Measurements from ENCODE around the gene CFAP69.
"Not testable (repeated sequence)": the region's sequence is repeated elsewhere in the genome, so short reads cannot be mapped to it uniquely, and the experiment has no call there.

The CFAP69 gene

DNA sequence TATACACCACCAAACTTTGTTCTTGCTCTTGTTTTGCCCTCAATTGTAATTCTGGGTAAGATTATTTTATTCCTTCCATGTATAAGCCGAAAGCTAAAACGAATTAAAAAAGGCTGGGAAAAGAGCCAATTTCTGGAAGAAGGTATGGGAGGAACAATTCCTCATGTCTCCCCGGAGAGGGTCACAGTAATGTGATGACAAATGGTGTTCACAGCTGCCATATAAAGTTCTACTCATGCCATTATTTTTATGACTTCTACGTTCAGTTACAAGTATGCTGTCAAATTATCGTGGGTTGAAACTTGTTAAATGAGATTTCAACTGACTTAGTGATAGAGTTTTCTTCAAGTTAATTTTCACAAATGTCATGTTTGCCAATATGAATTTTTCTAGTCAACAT, 12.5 kb upstream of the CFAP69 start:
- DNase-seq = no peak

DNA sequence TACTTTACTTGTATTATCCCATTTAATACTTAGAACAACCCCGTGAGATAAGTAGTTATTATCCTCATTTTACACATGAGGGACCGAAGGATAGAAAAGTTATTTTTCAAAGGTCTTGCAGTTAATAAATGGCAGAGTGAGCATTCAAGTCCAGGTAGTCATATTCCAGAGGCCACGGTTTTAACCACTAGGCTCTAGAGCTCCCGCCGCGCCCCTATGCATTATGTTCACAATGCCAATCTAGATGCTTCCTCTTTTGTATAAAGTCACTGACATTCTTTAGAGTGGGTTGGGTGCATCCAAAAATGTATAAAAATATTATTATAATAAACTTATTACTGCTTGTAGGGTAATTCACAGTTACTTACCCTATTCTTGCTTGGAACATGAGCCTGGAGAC, 11.4 kb upstream of the CFAP69 start:
- DNase-seq = no peak

GRCh38 chr7:90236721-90237289, 8.2 kb upstream of the CFAP69 start:
- DNase-seq = no peak

- no peak for DNase-seq
Measured at GRCh38 chr7:90238022-90238421, 7.0 kb upstream of the CFAP69 start.

- DNase-seq = no peak
Measured at GRCh38 chr7:90238583-90238982, 6.4 kb upstream of the CFAP69 start.

DNA sequence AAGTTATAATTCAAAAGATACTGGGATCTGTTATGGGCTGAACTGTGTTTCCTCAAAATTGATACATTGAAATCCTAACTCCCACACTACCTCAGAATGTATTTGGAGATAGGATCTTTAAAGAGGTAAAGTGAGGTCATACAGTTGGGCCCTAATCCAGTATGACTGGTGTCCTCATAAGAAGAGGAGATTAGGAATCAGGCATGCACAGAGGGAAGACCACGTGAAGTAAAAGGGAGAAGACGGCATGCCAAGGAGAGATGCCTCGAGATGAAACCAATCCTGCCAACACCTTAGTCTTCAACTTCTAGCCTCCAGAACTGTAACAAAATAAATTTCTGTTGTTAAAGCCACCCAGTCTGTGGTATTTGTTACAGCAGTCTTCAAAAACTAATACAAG, 5.9 kb upstream of the CFAP69 start:
- no peak for DNase-seq

DNA sequence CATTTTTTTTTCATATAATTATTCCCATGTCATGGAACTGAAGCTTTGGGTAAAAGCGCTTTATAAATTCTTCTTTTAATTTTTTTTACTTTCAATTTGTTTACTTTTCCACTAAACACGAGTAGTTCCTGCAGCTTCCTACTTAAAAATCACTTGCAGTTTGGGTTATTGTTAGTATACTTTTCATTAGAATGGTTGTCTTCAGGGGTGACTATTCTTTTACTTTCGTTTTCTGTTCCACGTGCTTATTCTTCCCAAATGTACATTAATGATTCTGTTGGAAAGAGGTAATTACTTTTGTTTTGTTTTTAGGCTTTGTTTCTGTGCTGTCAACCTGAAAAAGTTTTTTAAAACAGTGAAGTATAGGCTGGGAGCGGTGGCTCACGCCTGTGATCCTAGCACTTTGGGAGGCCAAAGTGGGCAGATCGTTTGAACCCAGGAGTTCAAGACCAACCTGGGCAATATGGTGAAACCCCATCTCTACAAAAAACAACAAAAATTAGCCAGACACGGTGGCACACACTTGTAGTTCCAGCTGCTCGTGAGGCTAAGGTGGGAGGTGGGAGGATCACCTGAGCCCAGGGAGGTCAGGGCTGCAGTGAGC, 5.2 kb upstream of the CFAP69 start:
- DNase-seq = no peak

DNA sequence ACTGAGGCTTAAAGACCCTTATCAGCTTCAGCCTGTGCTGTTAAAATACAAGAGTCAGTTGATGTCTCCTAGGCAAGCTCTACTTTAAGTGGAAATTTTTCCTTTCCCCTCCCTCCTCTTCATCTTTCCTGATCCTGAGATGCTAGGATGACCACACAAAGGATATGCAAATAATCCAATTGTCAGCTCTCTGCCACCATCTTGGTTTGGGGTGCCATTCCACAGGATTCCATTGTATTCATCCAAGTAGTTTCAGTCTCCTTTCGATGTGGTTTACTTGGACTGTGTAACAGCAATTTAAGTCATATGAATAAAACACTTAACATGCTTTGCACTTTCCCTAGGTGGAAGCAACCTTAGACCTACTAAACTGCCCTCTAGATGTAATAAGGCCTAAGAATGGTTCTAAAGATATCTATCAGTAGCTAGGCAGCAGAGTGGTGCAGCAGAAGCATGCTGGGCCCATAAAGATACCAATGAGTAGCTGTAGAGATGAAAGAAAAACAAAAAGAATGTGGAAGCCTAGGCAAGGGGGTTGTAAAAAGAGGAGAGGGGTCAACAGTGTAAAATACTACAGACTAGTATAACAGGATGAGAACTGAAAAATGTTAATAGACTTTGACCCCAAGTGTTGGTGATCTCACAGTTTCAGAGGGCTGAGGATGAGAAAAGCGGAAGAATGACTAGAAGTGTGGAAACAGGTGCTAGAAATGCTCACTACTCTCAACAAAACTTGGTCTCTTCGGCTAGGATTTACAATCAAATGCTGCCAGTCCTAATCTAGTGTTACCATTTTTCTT, 2.4 kb upstream of the CFAP69 start:
- no peak for DNase-seq

DNA sequence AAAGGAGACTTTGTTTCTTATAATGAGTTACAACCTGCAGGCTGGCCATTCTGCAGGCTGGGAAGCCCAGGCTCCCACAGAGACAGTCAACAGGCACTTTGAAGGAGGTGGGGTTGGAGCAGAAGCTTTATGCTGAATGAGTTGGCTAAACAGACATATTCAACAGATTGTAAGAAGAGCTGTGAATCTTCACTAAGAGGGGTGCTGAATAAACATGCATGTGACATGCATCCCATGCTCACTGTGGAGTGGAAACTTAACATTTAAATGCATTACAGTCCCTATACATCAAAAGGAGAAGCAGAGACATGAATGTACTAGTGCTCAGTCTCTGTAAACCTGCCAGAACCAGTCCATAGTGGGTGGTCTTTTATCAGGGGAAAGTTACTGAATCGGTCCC, 1.4 kb upstream of the CFAP69 start:
- DNase-seq = no peak

DNA sequence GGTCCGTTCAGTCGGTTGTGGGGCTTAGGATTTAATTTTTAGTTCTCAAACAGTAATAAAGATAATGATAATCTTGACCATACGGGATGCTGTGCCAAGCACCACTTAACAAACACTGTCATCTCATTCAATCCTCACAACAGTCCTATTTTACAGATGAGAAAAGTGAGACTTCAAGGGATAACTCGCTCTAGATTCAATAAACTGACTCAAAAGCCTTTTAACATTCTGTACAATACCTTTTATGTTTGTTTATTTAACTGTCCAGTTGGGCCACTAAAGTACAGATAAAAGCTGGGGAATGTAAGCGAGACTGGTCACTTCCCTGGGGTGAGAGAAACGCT, 437 bp upstream of the CFAP69 start:
- DNase-seq = no peak

DNA sequence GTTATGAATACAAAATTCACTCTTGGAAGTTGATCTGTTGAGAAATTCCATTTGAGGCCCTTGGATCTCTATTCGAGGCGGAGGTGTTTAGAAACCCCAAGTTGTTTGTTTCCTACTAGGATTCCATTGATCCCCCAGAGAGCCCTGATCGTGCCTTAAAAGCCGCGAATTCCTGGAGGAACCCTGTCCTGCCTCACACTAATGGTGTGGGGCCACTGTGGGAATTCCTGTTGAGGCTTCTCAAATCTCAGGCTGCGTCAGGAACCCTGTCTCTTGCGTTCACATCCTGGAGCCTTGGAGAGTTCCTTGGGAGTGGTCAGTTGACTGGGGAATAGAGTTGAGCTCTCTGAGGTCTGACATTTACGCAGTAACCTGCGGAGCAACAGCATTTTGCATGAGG, 1.2 kb downstream of the CFAP69 start:
- no peak for DNase-seq

GRCh38 chr7:90248706-90249105, 3.7 kb downstream of the CFAP69 start:
- DNase-seq = no peak

GRCh38 chr7:90250601-90251303, 5.8 kb downstream of the CFAP69 start:
- DNase-seq = no peak

DNA sequence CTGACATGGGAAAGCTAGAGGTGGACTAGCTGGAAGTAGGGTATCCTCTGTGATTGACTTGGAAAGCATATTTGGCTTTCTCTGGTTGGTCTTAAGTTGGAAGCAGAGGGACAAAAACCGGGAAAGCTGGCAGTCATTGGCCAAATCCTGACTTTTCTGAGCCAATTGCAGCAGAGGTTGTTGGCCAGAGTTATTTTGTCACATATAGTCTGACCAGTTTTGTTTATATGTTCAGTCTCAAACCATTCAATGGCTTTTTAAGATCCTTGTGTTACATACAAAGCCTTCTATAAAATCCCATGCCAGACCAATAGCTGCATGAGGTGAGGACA, 6.3 kb downstream of the CFAP69 start:
- DNase-seq = no peak

DNA sequence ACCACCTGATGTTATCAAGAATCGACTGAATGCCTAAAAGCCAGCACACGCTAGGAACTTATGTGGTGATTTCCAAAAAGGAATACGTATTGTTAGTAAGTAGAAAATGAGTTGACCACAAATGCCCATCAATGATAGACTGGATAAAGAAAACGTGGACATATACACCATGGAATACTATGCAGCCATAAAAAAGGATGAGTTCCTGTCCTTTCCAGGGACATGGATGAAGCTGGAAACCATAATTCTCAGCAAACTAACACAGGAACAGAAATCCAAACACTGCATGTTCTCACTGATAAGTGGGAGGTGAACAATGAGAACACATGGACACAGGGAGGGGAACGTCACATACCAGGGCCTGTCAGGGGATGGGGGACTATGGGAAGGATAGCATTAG, 11.0 kb downstream of the CFAP69 start:
- not testable (repeated sequence) for DNase-seq

DNA sequence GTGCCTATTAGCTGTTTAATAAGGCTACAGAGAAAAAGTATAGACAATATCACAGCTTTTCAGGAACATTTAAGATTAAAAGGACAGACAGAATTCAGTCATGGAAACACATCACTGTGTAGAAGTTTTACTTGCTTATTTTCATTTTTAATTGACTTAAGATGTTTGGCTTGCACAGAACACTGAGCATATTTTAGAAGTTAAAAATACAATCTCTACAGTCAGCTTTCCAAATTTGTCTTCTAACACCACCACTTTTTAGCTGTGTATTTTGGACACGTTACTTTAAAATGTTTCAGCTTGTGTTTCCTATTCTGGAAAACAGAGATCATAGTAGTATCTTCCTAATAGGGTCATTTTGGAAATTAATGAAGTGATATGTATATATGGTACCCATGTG, 11.8 kb downstream of the CFAP69 start:
- DNase-seq = no peak

GRCh38 chr7:90261441-90261840, 16.5 kb downstream of the CFAP69 start:
- no peak for DNase-seq

GRCh38 chr7:90262438-90262837, 17.5 kb downstream of the CFAP69 start:
- DNase-seq = no peak

- no peak for DNase-seq
Measured at GRCh38 chr7:90266808-90267207, 21.8 kb downstream of the CFAP69 start.

DNA sequence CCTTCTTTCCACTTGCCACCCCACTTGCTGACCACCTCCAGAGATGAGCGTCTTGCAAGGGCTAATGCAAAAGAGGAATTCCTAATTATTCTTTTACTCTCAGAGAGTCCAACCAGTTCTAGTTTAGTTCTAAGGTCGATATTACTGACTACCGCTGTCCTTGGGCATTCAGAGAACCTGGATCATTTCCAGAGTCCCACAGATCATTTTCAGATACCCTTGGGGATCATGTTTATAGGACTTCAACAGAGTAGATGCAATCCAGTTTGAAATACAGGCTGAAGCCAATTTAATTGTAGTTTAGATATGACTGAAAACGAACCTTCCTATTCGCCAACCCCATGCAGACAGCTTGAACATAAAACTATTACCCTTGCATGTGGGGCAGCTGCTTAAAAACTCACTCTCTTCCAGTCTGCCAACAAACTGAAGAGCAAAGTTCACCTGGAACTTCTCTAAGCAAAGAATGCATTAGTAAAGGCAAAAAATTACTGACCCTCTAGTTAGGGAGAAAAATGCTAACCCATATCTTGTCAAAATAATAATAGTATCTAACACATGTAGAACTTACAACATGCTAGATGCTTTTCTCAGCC, 22.4 kb downstream of the CFAP69 start:
- no peak for DNase-seq

DNA sequence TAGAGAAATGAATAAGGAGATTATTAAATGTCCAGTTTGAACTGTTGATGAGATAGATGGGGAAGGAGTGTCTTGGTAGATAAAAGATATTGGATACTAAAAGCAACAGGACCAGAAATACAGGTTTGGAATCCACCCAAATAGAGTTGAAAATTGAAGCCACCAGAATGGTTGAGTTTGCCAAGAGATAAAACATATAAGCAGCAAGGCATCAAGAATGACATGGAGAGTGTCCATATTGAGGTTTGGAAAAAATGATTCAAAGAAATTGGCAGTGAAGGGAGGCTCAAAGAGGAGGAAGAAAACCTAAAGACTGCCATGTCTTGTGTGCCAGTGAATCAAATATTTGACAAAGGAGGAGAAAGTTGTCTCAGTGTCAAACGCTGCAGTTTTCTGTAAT, 24.2 kb downstream of the CFAP69 start:
- DNase-seq = no peak

GRCh38 chr7:90270431-90271178, 25.6 kb downstream of the CFAP69 start:
- DNase-seq = no peak

DNA sequence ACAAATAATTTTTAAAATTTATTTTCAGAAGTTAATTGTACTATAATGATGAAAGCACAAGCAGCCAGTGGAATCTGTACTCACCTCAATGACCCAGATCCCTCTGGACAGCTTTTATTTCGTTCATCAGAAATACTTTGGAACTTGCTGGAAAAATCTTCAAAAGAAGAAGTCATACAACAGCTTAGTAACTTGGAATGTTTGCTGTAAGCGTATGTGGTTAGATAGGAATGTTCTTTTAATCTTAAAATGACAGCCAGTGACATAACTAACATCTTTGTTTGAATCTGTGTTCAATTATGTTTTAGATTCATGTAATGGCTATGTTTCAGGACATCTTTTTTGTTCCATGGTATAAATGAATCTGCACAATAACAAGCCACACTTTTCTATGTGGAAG, 26.8 kb downstream of the CFAP69 start:
- DNase-seq = no peak

Data from stimulated activated CD4-positive, alpha-beta T cell treated with anti-CD3 and anti-CD28 coated beads, Interleukin-2, amount 100 ng/mL, for 24 hours (primary cell).